Colonic mucosa (tissue), 4 donors: Measurements from ENCODE around the gene FAM89B. TPM values are rescaled to one million over a fixed set of nuclear protein-coding genes. Genes with fewer than 3 reads are reported as not detected.
A peak's percentile ranks its signal among the peaks of the same experiment; 100 is the strongest.

Experiments
- DNase-seq: peaks from one replicate; pipeline ENCODE4 v3.0.0-alpha.2; 2020
- H3K27ac ChIP-seq: fragments of 200-600 bp; one replicate; pipeline ENCODE4 v1.8.0; 2021
- H3K27me3 ChIP-seq: fragments of 200-600 bp; one replicate; pipeline ENCODE4 v1.8.0; 2021
- H3K36me3 ChIP-seq: fragments of 200-600 bp; one replicate; pipeline ENCODE4 v1.8.0; 2021
- H3K4me1 ChIP-seq: fragments of 200-600 bp; one replicate; pipeline ENCODE4 v1.8.0; 2021; ENCODE audit warnings: mild to moderate bottlenecking
- H3K4me3 ChIP-seq: fragments of 200-600 bp; one replicate; pipeline ENCODE4 v1.8.0; 2021
- H3K9ac ChIP-seq, 2 donors: one replicate each; pipeline ENCODE4 v1.7.0; 2013; ENCODE audit warnings: control low read depth in 2 of 2, low read depth in 2 of 2, low read length in 2 of 2
- H3K9me3 ChIP-seq: fragments of 200-600 bp; one replicate; pipeline ENCODE4 v1.8.0; 2021
- intact Hi-C: fragments of 100-400 bp; cut with DNase I; formaldehyde crosslinking; loops from one replicate; pipeline ENCODE4 v1.14.1; 2022
- total RNA-seq, 2 donors: library from RNA; stranded (reverse); fragmentation: NEBNext Ultra II Directional in 1 of 2; extraction: Animal tissue kit (Norgen Biotek cat#: 25700) in 1 of 2; gene quantifications; one replicate each; pipeline ENCODE4 v1.2.1, GENCODE V29; 2021
- TF ChIP-seq, protein P1 (sequence below): fragments of 200-600 bp; IDR thresholded peaks from one replicate; pipeline ENCODE4 v1.8.0; 2022; ENCODE audit warnings: antibody characterized with exemption, mild to moderate bottlenecking
- donor health status: healthy.
- donor health status: DM: no; HTN: no; CAD: no.
- donor health status: DM: no; HTN: no; CAD: no.

The FAM89B gene
- total RNA-seq, 2 donors from 2014 or later: 27.4 to 32.2 TPM

DNA sequence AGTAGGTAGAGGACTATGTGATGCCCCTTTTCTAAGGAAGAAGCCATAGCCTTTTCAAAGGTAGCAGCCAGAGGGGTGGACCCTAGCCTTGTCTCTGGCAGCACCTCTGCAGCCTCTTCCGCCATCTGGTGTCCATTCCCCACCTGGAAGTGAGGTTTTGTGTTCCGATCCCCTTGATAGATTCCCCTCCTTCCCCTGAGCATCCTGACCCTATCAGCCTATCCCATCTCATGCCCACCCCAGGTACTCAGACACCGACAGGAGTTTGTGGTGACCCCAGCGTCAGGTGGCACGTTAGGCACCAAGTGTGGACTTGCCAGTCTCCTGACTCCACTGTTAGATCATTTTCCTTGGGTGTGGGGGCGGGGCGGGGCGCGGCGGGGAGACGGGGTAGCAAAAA, 398 bp upstream of the FAM89B start:
- H3K4me3 ChIP-seq: peak overlapping the region; percentile 91
- intact Hi-C loops: no loop called here
- no peak for DNase-seq

DNA sequence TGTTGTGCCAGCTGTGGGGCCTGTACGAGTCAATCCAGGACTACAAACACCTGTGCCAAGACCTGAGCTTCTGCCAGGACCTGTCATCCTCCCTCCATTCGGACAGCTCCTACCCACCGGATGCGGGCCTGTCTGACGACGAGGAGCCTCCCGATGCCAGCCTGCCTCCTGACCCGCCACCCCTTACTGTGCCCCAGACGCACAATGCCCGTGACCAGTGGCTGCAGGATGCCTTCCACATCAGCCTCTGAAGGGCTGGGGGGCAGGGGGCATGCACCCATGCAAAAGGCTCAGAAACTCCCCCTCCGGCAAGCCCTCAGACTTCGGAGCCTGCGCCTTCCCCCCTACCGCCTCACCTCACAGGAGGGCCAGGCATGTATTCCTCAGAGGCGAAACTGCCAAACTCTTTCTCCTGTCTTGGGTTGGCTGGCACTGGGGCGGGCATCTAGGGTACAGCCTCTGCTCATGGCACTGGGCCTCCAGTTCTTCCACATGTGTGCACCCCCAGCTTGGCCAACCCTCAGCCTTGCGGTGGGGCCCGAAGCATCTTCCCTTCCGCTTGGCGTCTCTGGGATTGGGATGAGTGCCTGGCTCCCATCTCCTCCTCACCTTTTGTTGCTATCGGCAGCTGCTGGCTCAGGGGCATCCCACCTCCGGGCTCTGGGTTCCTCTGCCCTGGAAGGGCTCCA, 1.2 kb downstream of the FAM89B start:
- H3K36me3 ChIP-seq: no peaks in the 10 kb centered on the region
- peak overlapping the region; percentile 91 for H3K4me3 ChIP-seq
- no peaks in the 10 kb centered on the region for H3K9me3 ChIP-seq
- peak overlapping the region; percentile 89 for H3K27ac ChIP-seq
- DNase-seq: peak; percentile 57
- intact Hi-C loops: no loop called here
- no peaks in the 10 kb centered on the region for H3K27me3 ChIP-seq
- H3K4me1 ChIP-seq: peaks cover 51% of the 10 kb centered on the region
- TF ChIP-seq, protein P1, sequence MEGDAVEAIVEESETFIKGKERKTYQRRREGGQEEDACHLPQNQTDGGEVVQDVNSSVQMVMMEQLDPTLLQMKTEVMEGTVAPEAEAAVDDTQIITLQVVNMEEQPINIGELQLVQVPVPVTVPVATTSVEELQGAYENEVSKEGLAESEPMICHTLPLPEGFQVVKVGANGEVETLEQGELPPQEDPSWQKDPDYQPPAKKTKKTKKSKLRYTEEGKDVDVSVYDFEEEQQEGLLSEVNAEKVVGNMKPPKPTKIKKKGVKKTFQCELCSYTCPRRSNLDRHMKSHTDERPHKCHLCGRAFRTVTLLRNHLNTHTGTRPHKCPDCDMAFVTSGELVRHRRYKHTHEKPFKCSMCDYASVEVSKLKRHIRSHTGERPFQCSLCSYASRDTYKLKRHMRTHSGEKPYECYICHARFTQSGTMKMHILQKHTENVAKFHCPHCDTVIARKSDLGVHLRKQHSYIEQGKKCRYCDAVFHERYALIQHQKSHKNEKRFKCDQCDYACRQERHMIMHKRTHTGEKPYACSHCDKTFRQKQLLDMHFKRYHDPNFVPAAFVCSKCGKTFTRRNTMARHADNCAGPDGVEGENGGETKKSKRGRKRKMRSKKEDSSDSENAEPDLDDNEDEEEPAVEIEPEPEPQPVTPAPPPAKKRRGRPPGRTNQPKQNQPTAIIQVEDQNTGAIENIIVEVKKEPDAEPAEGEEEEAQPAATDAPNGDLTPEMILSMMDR: no peak
- peak overlapping the region; percentile 65 to 88 for H3K9ac ChIP-seq

More for the DNA sequence above, 398 bp upstream of the FAM89B start:
- Histone ChIP-seq H3K27me3 (no peaks in the 10 kb centered on the region), H3K27ac (peak overlapping the region; percentile 89), H3K36me3 (no peaks in the 10 kb centered on the region), H3K9ac (peak overlapping the region in 1 of 2 donors; percentile 97), H3K4me1 (peaks cover 37% of the 10 kb centered on the region), H3K9me3 (no peaks in the 10 kb centered on the region)
- TF ChIP-seq, protein P1: no peak

DNA sequence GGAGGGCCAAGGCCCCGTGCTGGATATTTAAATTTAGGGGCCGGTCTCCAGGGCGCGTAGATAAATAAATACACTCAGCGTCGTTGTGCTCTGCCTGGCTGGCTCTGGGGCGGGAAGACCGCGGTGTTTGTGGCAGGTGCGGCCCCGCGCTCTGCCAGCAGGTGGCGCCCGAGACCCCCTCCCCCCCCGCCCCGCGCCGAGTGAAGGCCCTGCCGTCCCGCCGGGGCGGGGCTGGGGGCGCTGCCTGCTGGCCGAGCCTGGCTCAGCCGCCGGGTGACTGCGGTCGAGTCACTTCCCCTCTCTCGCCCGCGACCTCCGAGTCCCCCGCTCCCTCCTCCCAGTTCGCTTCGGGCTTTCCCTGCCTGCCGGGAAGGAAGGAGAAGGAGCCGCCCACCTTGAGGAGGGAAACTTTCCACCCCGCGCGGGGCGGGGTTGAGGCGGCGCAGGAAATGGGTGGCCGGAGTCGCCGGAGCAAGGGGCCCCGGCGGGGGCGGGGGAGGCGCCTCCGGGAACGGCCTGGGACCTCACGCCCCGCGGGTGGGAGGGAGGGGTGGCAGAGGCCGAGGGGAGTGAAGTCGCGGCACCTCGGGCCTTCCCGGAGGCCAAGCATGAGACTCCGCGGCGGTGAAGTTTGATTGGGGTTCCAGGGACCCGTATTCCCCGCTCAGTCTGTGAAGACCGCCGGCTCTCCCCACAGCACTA, 1.9 kb downstream of the FAM89B start:
- Histone ChIP-seq H3K4me3 (peak overlapping the region; percentile 91), H3K4me1 (peaks cover 48% of the 10 kb centered on the region), H3K27ac (peak overlapping the region; percentile 89), H3K9me3 (no peaks in the 10 kb centered on the region), H3K36me3 (no peaks in the 10 kb centered on the region), H3K9ac (peak overlapping the region; percentile 68 to 84), H3K27me3 (no peaks in the 10 kb centered on the region)
- TF ChIP-seq, protein P1: peak; percentile 98
- intact Hi-C loops: no loop called here
- peak; percentile 87 for DNase-seq

DNA sequence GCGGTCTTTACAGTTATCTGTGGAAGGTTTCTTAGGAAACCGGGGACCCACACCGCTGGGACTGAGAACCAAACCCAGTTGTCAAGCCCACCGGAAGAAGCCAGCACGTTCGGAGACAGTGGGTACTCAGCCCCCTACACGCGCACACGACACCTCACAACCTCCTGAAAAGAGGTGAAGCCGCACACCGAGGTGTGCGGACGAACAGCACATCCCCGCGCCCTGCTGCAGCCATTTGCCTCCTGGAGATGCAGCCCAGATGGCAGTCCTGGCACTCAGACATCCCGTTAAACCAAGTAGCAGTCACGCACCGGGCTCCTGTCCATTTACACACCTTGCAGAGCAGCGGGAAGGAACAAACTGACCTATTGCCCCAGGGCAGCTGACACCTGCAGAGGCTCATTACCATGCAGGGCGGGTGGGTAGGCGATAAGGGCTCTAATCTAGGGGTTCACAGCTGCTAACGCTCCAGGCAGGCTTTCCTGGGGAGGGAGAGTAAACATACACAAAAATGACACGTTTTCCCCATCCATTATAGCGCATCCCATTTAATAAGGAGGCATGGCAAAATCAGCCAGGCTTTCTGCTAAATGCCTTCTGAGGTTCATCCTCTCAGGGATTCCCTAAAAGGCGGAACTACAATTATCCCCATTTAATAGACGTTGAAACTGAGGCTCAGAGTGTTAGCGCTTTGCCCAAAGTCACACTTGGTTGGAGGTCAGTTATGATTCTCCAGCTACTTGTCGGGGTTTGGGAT, 2.7 kb downstream of the FAM89B start:
- Histone ChIP-seq H3K27me3 (no peaks in the 10 kb centered on the region), H3K4me1 (peaks cover 48% of the 10 kb centered on the region), H3K9ac (peak overlapping the region; percentile 68 to 84), H3K9me3 (no peaks in the 10 kb centered on the region), H3K27ac (peak overlapping the region; percentile 89), H3K4me3 (peak overlapping the region; percentile 91), H3K36me3 (peaks cover 2% of the 10 kb centered on the region)
- intact Hi-C loops: no loop called here
- DNase-seq: peak; percentile 73
- TF ChIP-seq, protein P1: no peak

DNA sequence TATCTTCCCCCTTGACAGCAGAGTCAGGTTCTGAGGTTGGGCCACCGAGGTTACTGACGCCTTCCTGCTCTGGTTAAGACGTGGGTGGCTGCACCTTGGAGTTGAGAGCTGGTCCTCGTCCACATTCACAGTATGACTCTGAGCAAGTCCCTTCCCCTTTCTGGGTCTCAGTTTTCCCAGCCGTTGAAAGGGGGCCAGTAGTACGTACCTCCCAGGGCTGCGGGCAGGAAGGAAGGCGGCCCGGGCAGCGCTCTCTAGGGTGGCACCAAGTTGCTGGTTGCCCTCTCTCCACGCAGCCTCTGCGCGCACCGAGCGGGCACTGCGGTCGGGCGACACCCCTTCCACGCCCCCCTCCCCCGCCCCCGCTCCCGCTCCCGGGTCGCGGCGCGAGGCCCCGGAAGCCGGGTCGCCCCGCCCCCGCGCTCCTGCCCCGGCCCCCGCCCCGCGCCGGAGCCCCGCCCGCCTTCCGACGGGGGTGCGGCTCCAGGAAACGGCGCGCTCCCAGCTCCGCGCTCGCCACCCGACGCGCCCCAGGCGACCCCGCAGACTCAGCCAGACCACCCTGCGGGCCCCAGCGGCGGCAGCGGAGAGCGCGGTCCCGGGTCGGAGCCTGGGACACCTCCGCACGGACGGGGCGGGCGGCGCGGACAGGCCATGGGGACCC, 3.4 kb downstream of the FAM89B start, which contains the start of gene EHBP1L1:
Gene EHBP1L1 (plus strand): TSS at position 486 of the 664 bp plus-strand sequence. CDS start 250 bp downstream, outside the sequence.
- peak; percentile 76 for DNase-seq
- TF ChIP-seq, protein P1: no peak
- Histone ChIP-seq H3K4me3 (peak within 1 kb of the TSS; percentile 91), H3K4me1 (peaks cover 48% of the 10 kb centered on the region), H3K9me3 (no peaks in the 10 kb centered on the region), H3K36me3 (peaks cover 8% of the 10 kb centered on the region), H3K9ac (peak within 1 kb of the TSS; percentile 89 to 96), H3K27ac (peak within 1 kb of the TSS; percentile 89), H3K27me3 (no peaks in the 10 kb centered on the region)
- intact Hi-C loops: no loop called here
